22Rv1 (cell line): Measurements from ENCODE around the gene ZNF860.

ENCODE experiments used
- CTCF ChIP-seq: fragments of 450-650 bp; IDR thresholded peaks from 2 replicates; pipeline ENCODE4 v1.5.1; 2017; ENCODE audit warnings: mild to moderate bottlenecking
- ZFX ChIP-seq: fragments of 450-650 bp; IDR thresholded peaks from 2 replicates; pipeline ENCODE4 v1.6.1; 2017; ENCODE audit warnings: antibody characterized with exemption, borderline replicate concordance

GRCh38 chr3:31959951-31960792 lies 21.4 kb upstream of the ZNF860 start:
- TF ChIP-seq CTCF (no peak), ZFX (no peak)
